ENCODE results near the gene HOXA1. TPM values are rescaled to one million over a fixed set of nuclear protein-coding genes. Genes with fewer than 3 reads are reported as not detected.
"Not testable (repeated sequence)": the region's sequence is repeated elsewhere in the genome, so short reads cannot be mapped to it uniquely, and the experiment has no call there.

The HOXA1 gene
- total RNA-seq, 2 donors from 2014 or later, result 0.39 TPM; not detected in 1

DNA sequence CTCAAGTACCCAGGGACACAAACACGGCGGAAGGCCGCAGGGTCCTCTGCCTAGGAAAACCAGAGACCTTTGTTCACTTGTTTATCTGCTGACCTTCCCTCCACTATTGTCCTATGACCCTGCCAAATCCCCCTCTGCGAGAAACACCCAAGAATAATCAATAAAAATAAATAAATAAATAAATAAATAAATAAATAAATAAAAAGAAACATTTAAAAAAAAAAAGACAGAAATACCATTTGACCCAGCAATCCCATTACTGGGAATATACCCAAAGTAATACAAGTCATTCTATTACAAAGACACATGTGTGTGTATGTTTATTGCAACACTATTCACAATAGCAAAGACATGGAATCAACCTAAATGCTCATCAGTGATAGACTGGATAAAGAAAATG is 49.8 kb downstream of the HOXA1 start:
- not testable (repeated sequence) for H3K4me3 Mint-ChIP-seq; H3K36me3 Mint-ChIP-seq (ENCODE audit: low read depth); H3K4me1 Mint-ChIP-seq; ATAC-seq (replicated peaks); H3K9me3 Mint-ChIP-seq; H3K27ac Mint-ChIP-seq
- peaks cover 19% of the 10 kb centered on the region for H3K27me3 Mint-ChIP-seq

GRCh38 chr7:27045066-27045465 is 50.7 kb downstream of the HOXA1 start:
- H3K36me3 Mint-ChIP-seq (ENCODE audit: low read depth); H3K9me3 Mint-ChIP-seq; H3K4me3 Mint-ChIP-seq; H3K4me1 Mint-ChIP-seq; ATAC-seq (replicated peaks); H3K27ac Mint-ChIP-seq: not testable (repeated sequence)
- peaks cover 19% of the 10 kb centered on the region for H3K27me3 Mint-ChIP-seq

Other genes with a start within 250 kb of the HOXA1 start
- 10 to 100 TPM; 11.5 to 14.3 TPM for gene SKAP2, start 231.4 kb downstream of the HOXA1 start, total RNA-seq
- not detected for gene HOXA2, start 6.7 kb upstream of the HOXA1 start, total RNA-seq
- gene HOXA4, start 34.8 kb upstream of the HOXA1 start, total RNA-seq, result under 1 TPM in 1 of 2 donors, not detected in 1; 0.26 TPM
- gene HOXA5, start 47.7 kb upstream of the HOXA1 start, total RNA-seq, result not detected
- not detected for gene HOXA6, start 51.8 kb upstream of the HOXA1 start, total RNA-seq
- not detected for gene HOXA3, start 56.6 kb upstream of the HOXA1 start, total RNA-seq
- gene HOXA7, start 60.7 kb upstream of the HOXA1 start, total RNA-seq, result not detected
- not detected for gene HOXA9, start 69.5 kb upstream of the HOXA1 start, total RNA-seq
- gene HOXA10, start 78.3 kb upstream of the HOXA1 start, total RNA-seq, result not detected
- not detected for gene HOXA11, start 89.2 kb upstream of the HOXA1 start, total RNA-seq
- gene HOXA13, start 104.1 kb upstream of the HOXA1 start, total RNA-seq, result not detected
- gene EVX1, start 146.8 kb upstream of the HOXA1 start, total RNA-seq, result not detected

Data from activated T-helper 17 cell treated with anti-CD3 and anti-CD28 coated beads, Interleukin-2, amount 50 U/mL, for 72 hours (primary cell).